KMS-11 (cell line): ENCODE results near the gene GPLD1.
A peak's percentile ranks its signal among the peaks of the same experiment; 100 is the strongest.

ENCODE experiments used
- H2AFZ ChIP-seq: fragments of 200-600 bp; sonication (generic); 2 replicates; pipeline ENCODE4 v1.6.1; 2016; ENCODE audit warnings: antibody characterized with exemption, mixed run types, low read depth
- H3K27ac ChIP-seq: fragments of 200-600 bp; sonication (generic); 2 replicates; pipeline ENCODE4 v1.6.1; 2016; ENCODE audit warnings: mild to moderate bottlenecking, mixed run types
- H3K27me3 ChIP-seq: fragments of 200-600 bp; sonication (generic); 2 replicates; pipeline ENCODE4 v1.6.1; 2017; ENCODE audit warnings: mild to moderate bottlenecking, low read depth, mixed run types, moderate library complexity; ENCODE audit not compliant: insufficient read depth
- H3K36me3 ChIP-seq: fragments of 200-600 bp; sonication (generic); 2 replicates; pipeline ENCODE4 v1.6.1; 2017; ENCODE audit warnings: mild to moderate bottlenecking, mixed run types; ENCODE audit not compliant: insufficient read depth
- H3K4me1 ChIP-seq: fragments of 200-600 bp; sonication (generic); 2 replicates; pipeline ENCODE4 v1.6.1; 2016; ENCODE audit warnings: mild to moderate bottlenecking, low read depth, mixed run types; ENCODE audit not compliant: poor library complexity, severe bottlenecking
- H3K4me2 ChIP-seq: fragments of 200-600 bp; sonication (generic); 2 replicates; pipeline ENCODE4 v1.7.0; 2016; ENCODE audit warnings: mild to moderate bottlenecking, mixed run types
- H3K4me3 ChIP-seq: fragments of 200-600 bp; sonication (generic); IDR thresholded peaks from 2 replicates; pipeline ENCODE4 v1.6.1; 2017; ENCODE audit warnings: low read depth, low read length, mixed read lengths; ENCODE audit not compliant: insufficient read depth
- H3K79me2 ChIP-seq: fragments of 200-600 bp; sonication (generic); 2 replicates; pipeline ENCODE4 v1.6.1; 2016; ENCODE audit warnings: low read depth, mixed run types; ENCODE audit not compliant: insufficient read depth
- H3K9ac ChIP-seq: fragments of 200-600 bp; sonication (generic); 2 replicates; pipeline ENCODE4 v1.6.1; 2016; ENCODE audit warnings: mild to moderate bottlenecking, mixed run types
- H4K20me1 ChIP-seq: fragments of 200-600 bp; sonication (generic); 2 replicates; pipeline ENCODE4 v1.6.1; 2016; ENCODE audit warnings: mild to moderate bottlenecking, mixed run types; ENCODE audit not compliant: insufficient read depth
- CTCF ChIP-seq: fragments of 200-600 bp; sonication (generic); conservative IDR thresholded peaks from 2 replicates; pipeline ENCODE4 v1.6.1; 2017; ENCODE audit warnings: low read depth, mild to moderate bottlenecking, antibody characterized with exemption, low read length, moderate library complexity, mixed read lengths

GPLD1 gene

GRCh38 chr6:24535210-24535609 is 45.8 kb upstream of the GPLD1 start:
- no peak for TF ChIP-seq CTCF
- H2AFZ ChIP-seq = no peak overlapping the region
- no peaks in the 10 kb centered on the region for H4K20me1 ChIP-seq

GRCh38 chr6:24534329-24534728 is 45.0 kb upstream of the GPLD1 start:
- H3K79me2 ChIP-seq = no peaks in the 10 kb centered on the region
- H3K4me1 ChIP-seq = no peaks in the 10 kb centered on the region
- no peak overlapping the region for H3K4me3 ChIP-seq
- H2AFZ ChIP-seq = no peak overlapping the region
- no peak overlapping the region for H3K27ac ChIP-seq
- TF ChIP-seq CTCF = no peak
- no peaks in the 10 kb centered on the region for H4K20me1 ChIP-seq
- no peak overlapping the region for H3K9ac ChIP-seq
- no peak overlapping the region for H3K4me2 ChIP-seq
- no peaks in the 10 kb centered on the region for H3K27me3 ChIP-seq
- no peaks in the 10 kb centered on the region for H3K36me3 ChIP-seq

More at GRCh38 chr6:24535210-24535609, 45.8 kb upstream of the GPLD1 start:
- H3K79me2 ChIP-seq = no peaks in the 10 kb centered on the region
- no peak overlapping the region for H3K27ac ChIP-seq
- no peaks in the 10 kb centered on the region for H3K27me3 ChIP-seq
- H3K4me3 ChIP-seq = no peak overlapping the region
- H3K9ac ChIP-seq = no peak overlapping the region
- no peaks in the 10 kb centered on the region for H3K4me1 ChIP-seq
- no peak overlapping the region for H3K4me2 ChIP-seq
- no peaks in the 10 kb centered on the region for H3K36me3 ChIP-seq

- Histone ChIP-seq H3K27me3 (no peaks in the 10 kb centered on the region), H3K36me3 (no peaks in the 10 kb centered on the region)
- no peak for TF ChIP-seq CTCF
These were observed 40.6 kb upstream of the GPLD1 start for GRCh38 chr6:24529985-24530384.

GRCh38 chr6:24524805-24525204 is 35.4 kb upstream of the GPLD1 start:
- Histone ChIP-seq H2AFZ (no peak overlapping the region), H4K20me1 (no peaks in the 10 kb centered on the region), H3K4me3 (no peak overlapping the region), H3K9ac (no peak overlapping the region), H3K4me2 (no peak overlapping the region), H3K36me3 (no peaks in the 10 kb centered on the region), H3K27ac (no peak overlapping the region), H3K27me3 (no peaks in the 10 kb centered on the region), H3K79me2 (no peaks in the 10 kb centered on the region), H3K4me1 (peaks cover 23% of the 10 kb centered on the region)
- TF ChIP-seq CTCF = peak; percentile 73

More at GRCh38 chr6:24529985-24530384, 40.6 kb upstream of the GPLD1 start:
- Histone ChIP-seq H3K4me1 (no peaks in the 10 kb centered on the region), H3K27ac (no peak overlapping the region), H3K79me2 (no peaks in the 10 kb centered on the region), H3K4me2 (no peak overlapping the region), H4K20me1 (no peaks in the 10 kb centered on the region), H2AFZ (no peak overlapping the region), H3K9ac (no peak overlapping the region), H3K4me3 (no peak overlapping the region)
